HG02610 (cell line): ENCODE results near the gene TEC.
"Not testable (repeated sequence)": the region's sequence is repeated elsewhere in the genome, so short reads cannot be mapped to it uniquely, and the experiment has no call there.

Source experiments
- ATAC-seq: cut with Tn5 transposase; IDR thresholded peaks from one replicate; pipeline ENCODE4 v1.9.1; 2021; ENCODE audit warnings: mild to moderate bottlenecking, moderate library complexity; ENCODE audit not compliant: unreplicated experiment

Gene TEC

GRCh38 chr4:48243429-48243828 lies 26.2 kb downstream of the TEC start:
- ATAC-seq: no peak

GRCh38 chr4:48242511-48243195 lies 27.0 kb downstream of the TEC start:
- ATAC-seq: no peak

GRCh38 chr4:48241731-48242130 lies 27.9 kb downstream of the TEC start:
- no peak for ATAC-seq

GRCh38 chr4:48237996-48238645 lies 31.5 kb downstream of the TEC start:
- no peak for ATAC-seq

- no peak for ATAC-seq
Measured at GRCh38 chr4:48235050-48235449, 34.6 kb downstream of the TEC start.

GRCh38 chr4:48234575-48234974 lies 35.1 kb downstream of the TEC start:
- ATAC-seq: no peak

- no peak for ATAC-seq
Measured at GRCh38 chr4:48228949-48229348, 40.7 kb downstream of the TEC start.

- ATAC-seq: peak; percentile 63
Measured at GRCh38 chr4:48227662-48228061, 42.0 kb downstream of the TEC start.

- ATAC-seq: no peak
Measured at GRCh38 chr4:48226199-48226598, 43.4 kb downstream of the TEC start.

GRCh38 chr4:48225368-48226141 lies 44.1 kb downstream of the TEC start:
- peak; percentile 37 for ATAC-seq

- ATAC-seq: no peak
Measured at GRCh38 chr4:48224606-48225005, 45.0 kb downstream of the TEC start.

GRCh38 chr4:48223633-48224295 lies 45.9 kb downstream of the TEC start:
- ATAC-seq: no peak

GRCh38 chr4:48222491-48222890 lies 47.1 kb downstream of the TEC start:
- no peak for ATAC-seq

GRCh38 chr4:48219430-48219829 lies 50.2 kb downstream of the TEC start:
- ATAC-seq: not testable (repeated sequence)

- no peak for ATAC-seq
Measured at GRCh38 chr4:48216563-48216962, 53.1 kb downstream of the TEC start.

GRCh38 chr4:48215977-48216376 lies 53.7 kb downstream of the TEC start:
- ATAC-seq: no peak

GRCh38 chr4:48212165-48212564 lies 57.5 kb downstream of the TEC start:
- peak; percentile 86 for ATAC-seq

- no peak for ATAC-seq
Measured at GRCh38 chr4:48210966-48211328, 58.7 kb downstream of the TEC start.

GRCh38 chr4:48205626-48206025 lies 64.0 kb downstream of the TEC start:
- ATAC-seq: no peak

- no peak for ATAC-seq
Measured at GRCh38 chr4:48205107-48205506, 64.5 kb downstream of the TEC start.

- ATAC-seq: peak; percentile 30
Measured at GRCh38 chr4:48203819-48204218, 65.8 kb downstream of the TEC start.
